Small intestine (tissue), 7 donors: ENCODE results near the gene TRNT1. TPM values are rescaled to one million over a fixed set of nuclear protein-coding genes. Genes with fewer than 3 reads are reported as not detected.

Experiments
- DNase-seq, 2 donors: peaks; one replicate each; pipeline versions ENCODE4 v3.0.0 to v3.0.0-alpha.2; 2013
- FAIRE-seq: peaks from 2 replicates; lab custom pipeline; 2012; peaks lifted over from hg19 to GRCh38; lab: Jason Lieb, UNC
- H3K27ac ChIP-seq, 3 donors: one replicate each; pipeline ENCODE4 v1.5.1; 2013; ENCODE audit warnings: low read length in 2 of 3, mild to moderate bottlenecking in 2 of 3, control low read depth in 1 of 3, inconsistent platforms in 1 of 3, low read depth in 1 of 3, moderate library complexity in 1 of 3
- H3K27me3 ChIP-seq, 3 donors: one replicate each; pipeline ENCODE4 v1.6.1; 2013; ENCODE audit warnings: low read length in 3 of 3, inconsistent platforms in 1 of 3; ENCODE audit not compliant: control insufficient read depth in 3 of 3, insufficient read depth in 3 of 3
- H3K36me3 ChIP-seq, 3 donors: one replicate each; pipeline ENCODE4 v1.6.1; 2013; ENCODE audit warnings: low read length in 3 of 3, inconsistent platforms in 1 of 3, low read depth in 1 of 3, mild to moderate bottlenecking in 1 of 3, moderate library complexity in 1 of 3; ENCODE audit not compliant: control insufficient read depth in 3 of 3, insufficient read depth in 2 of 3
- H3K4me1 ChIP-seq, 3 donors: one replicate each; pipeline ENCODE4 v1.6.1; 2013; ENCODE audit warnings: low read length in 2 of 3, inconsistent platforms in 1 of 3, low read depth in 1 of 3, mild to moderate bottlenecking in 1 of 3, moderate library complexity in 1 of 3; ENCODE audit not compliant: control insufficient read depth in 3 of 3, insufficient read depth in 2 of 3
- H3K4me3 ChIP-seq, 3 donors: one replicate each; pipeline ENCODE4 v1.5.1; 2013; ENCODE audit warnings: low read length in 3 of 3, control low read depth in 1 of 3, inconsistent platforms in 1 of 3, low read depth in 1 of 3, mild to moderate bottlenecking in 1 of 3, moderate library complexity in 1 of 3
- H3K9me3 ChIP-seq, 2 donors: one replicate each; pipeline ENCODE4 v1.6.1; 2013; ENCODE audit warnings: low read depth in 1 of 2, low read length in 1 of 2; ENCODE audit not compliant: control insufficient read depth in 2 of 2, insufficient read depth in 1 of 2
- WGBS, 3 donors: extraction: QIAGEN DNeasy Blood & Tissue Kit; methylation state at CpG; one replicate each; pipeline ENCODE4 v1.1.7; 2013; 5-methylcytosine and 5-hydroxymethylcytosine counted together
- polyA plus RNA-seq, 4 donors: library from polyadenylated mRNA; stranded (reverse) in 3 of 4; unstranded in 1 of 4; fragments of 200-250 nt in 3 of 4; fragments of 120-200 nt in 1 of 4; gene quantifications; one replicate each; pipeline versions ENCODE4 v1.2.1 to v1.2.3, GENCODE V29; 2013
- donor health status: healthy with polysubstance abuse.
- donor health status: control.
- donor health status: control.
- donor health status: Bipolar disorder and iron deficiency.
- donor health status: healthy.

The TRNT1 gene
- polyA plus RNA-seq, 4 donors, result 6.5 to 21.7 (median 11.3) TPM

DNA sequence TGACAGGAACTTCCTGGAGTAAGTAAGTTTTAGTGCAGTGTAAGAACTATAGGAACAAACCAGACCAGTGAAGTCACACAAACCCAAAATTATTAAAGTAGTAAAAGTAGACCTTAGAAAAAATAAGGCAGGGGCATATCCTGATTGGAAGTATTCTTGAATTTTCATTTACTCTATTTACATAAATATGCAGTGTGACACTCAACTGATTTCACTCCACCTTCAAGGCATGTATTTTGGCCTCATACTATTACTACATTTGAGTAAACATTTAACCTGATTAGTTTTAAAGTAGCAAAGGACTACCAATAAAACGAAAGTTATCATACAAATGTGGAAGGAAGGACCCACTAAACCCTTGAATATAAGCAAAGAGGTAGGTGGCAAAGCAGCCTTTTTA is 22.8 kb downstream of the TRNT1 start:
- FAIRE-seq (no peak), DNase-seq (no peak)
- Histone ChIP-seq H3K36me3 (peaks cover 7 to 19% (median 13%) of the 10 kb centered on the region in 3 donors), H3K4me1 (no peaks in the 10 kb centered on the region), H3K9me3 (no peaks in the 10 kb centered on the region), H3K27me3 (no peaks in the 10 kb centered on the region), H3K4me3 (no peak overlapping the region), H3K27ac (no peak overlapping the region)
- 54 to 76% (median 68%) methylated on average over 1 of the region's 1 CpG for WGBS, 3 donors

- Histone ChIP-seq H3K36me3 (peaks cover 7 to 14% (median 9%) of the 10 kb centered on the region in 3 donors), H3K4me1 (no peaks in the 10 kb centered on the region)
- FAIRE-seq, result no peak
Observed at GRCh38 chr3:3151513-3151912, 24.8 kb downstream of the TRNT1 start.

GRCh38 chr3:3154879-3155610 is 28.3 kb downstream of the TRNT1 start:
- Histone ChIP-seq H3K4me3 (no peak overlapping the region), H3K36me3 (peaks cover 11 to 21% (median 12%) of the 10 kb centered on the region in 3 donors), H3K9me3 (no peaks in the 10 kb centered on the region), H3K27me3 (no peaks in the 10 kb centered on the region), H3K4me1 (no peaks in the 10 kb centered on the region), H3K27ac (no peak overlapping the region)
- FAIRE-seq (no peak), DNase-seq (no peak)
- 93 to 95% (median 93%) methylated on average over 5 of the region's 5 CpGs for WGBS, 3 donors

More at GRCh38 chr3:3151513-3151912, 24.8 kb downstream of the TRNT1 start:
- Histone ChIP-seq H3K4me3 (no peak overlapping the region), H3K9me3 (no peaks in the 10 kb centered on the region), H3K27ac (no peak overlapping the region), H3K27me3 (no peaks in the 10 kb centered on the region)
- no peak for DNase-seq
- WGBS, 3 donors, result 66 to 79% (median 76%) methylated on average over 1 of the region's 1 CpG

DNA sequence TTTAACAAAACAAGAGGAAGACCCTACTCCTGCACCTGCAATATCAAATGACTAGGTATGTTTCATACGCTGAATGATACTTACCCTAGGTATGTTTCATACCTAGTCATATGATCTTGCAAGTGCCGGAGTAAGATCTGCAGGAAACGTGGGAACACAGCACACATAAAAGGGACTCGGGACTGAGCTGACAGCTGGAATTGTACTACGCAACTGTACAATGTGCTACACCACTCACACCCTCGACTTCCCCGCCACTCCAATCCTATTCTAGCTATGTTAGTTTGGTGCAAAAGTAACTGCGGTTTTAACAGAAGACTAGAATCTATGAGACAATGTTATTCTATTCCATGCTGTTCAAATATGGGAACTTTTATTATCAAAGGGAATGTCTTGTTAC is 30.7 kb downstream of the TRNT1 start:
- DNase-seq (no peak), FAIRE-seq (no peak)
- no peak overlapping the region for H3K4me3 ChIP-seq
- no peaks in the 10 kb centered on the region for H3K9me3 ChIP-seq
- WGBS, 3 donors, result 93 to 95% (median 94%) methylated on average over 8 of the region's 8 CpGs
- H3K27me3 ChIP-seq, result no peaks in the 10 kb centered on the region
- H3K36me3 ChIP-seq, result peaks cover 6 to 19% (median 8%) of the 10 kb centered on the region in 3 donors
- H3K4me1 ChIP-seq, result no peaks in the 10 kb centered on the region
- no peak overlapping the region for H3K27ac ChIP-seq

DNA sequence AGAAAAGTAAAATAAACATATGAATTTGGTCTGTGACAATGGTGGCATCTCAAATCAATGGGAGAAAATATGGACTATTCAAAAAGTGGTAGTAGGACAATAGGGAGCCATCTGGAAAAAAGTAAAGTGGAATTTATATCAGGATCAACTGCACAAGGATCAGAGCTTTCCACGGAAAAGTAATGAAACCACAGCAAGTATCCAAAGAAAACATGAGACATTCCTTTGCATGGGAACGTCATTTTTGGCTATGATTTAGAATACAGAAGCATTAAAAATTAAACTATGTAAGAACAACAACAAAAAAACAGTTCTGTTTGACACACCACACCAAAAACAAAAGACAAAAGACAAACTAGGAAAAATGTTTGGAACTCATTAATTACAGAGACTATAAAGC is 34.1 kb downstream of the TRNT1 start:
- FAIRE-seq (no peak), DNase-seq (no peak)
- 69 to 85% (median 84%) methylated on average over 2 of the region's 2 CpGs for WGBS, 3 donors
- Histone ChIP-seq H3K36me3 (peaks cover 3 to 26% (median 11%) of the 10 kb centered on the region in 3 donors), H3K9me3 (no peaks in the 10 kb centered on the region), H3K27me3 (no peaks in the 10 kb centered on the region), H3K4me3 (no peak overlapping the region), H3K27ac (no peak overlapping the region), H3K4me1 (no peaks in the 10 kb centered on the region)

DNA sequence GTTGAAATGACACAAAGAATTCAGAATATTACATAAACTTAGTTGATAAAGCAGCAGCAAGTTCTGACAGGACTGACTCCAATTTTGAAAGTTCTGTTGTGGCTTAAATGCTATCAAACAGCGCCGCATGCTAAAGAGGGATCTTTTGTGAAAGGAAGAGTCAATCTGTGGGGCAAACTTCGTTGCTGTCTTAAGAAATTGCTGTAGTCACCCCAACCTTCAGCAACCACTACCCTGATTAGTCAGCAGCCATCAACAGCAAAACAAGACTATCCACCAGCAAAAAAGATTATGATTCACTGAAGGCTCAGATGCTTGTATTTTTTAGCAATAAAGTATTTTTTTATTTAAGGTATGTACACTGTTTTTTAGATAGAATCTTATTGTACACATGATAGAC is 38.5 kb downstream of the TRNT1 start:
- 50 to 67% (median 60%) methylated on average over 3 of the region's 3 CpGs for WGBS, 3 donors

DNA sequence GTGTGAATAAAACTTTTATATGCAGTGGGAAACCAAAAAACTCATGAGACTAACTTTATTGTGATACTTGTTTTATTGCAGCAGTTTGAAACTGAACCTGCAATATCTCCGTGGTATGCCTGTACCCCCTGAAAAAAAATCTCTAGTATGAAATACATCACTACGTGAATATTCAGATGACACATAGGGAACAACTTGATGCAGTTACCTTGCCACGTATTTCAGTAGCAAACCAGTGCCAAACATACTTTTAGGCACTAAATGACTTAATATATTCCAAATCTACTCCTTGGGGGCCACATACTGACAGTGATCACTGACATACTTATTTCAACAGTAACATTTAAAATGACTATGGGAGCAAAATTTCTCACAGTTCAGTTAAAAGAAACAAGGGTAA is 38.9 kb downstream of the TRNT1 start:
- H3K9me3 ChIP-seq, result no peaks in the 10 kb centered on the region
- H3K36me3 ChIP-seq, result peaks cover 5 to 29% (median 12%) of the 10 kb centered on the region in 3 donors
- no peak overlapping the region for H3K27ac ChIP-seq
- H3K4me3 ChIP-seq, result no peak overlapping the region
- DNase-seq (no peak), FAIRE-seq (no peak)
- H3K27me3 ChIP-seq, result no peaks in the 10 kb centered on the region
- H3K4me1 ChIP-seq, result no peaks in the 10 kb centered on the region
- 91 to 92% (median 92%) methylated on average over 3 of the region's 3 CpGs for WGBS, 3 donors

More for the DNA sequence above, 38.5 kb downstream of the TRNT1 start:
- Histone ChIP-seq H3K4me1 (no peaks in the 10 kb centered on the region), H3K4me3 (no peak overlapping the region), H3K36me3 (peaks cover 5 to 26% (median 11%) of the 10 kb centered on the region in 3 donors), H3K9me3 (no peaks in the 10 kb centered on the region), H3K27me3 (no peaks in the 10 kb centered on the region), H3K27ac (no peak overlapping the region)
- DNase-seq (no peak), FAIRE-seq (no peak)

DNA sequence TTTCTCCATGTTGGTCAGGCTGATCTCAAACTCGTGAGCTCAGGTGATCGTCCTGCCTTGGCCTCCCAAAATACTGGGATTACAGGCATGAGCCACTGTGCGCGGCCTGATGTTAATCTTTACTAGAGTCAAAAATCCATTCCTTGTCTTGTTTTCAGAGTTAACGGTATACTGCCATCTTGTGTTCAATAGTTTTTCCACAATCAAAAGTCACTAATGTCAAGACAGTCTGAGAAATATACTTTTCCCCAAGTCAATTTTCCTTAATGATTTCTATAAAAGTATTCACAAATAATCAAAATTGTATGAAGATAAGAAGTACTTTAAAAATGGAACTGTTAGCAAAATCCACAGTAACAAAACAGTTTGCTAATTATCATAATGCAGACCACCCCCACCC is 44.3 kb downstream of the TRNT1 start:
- Histone ChIP-seq H3K4me3 (no peak overlapping the region), H3K27ac (no peak overlapping the region), H3K36me3 (peaks cover 7 to 21% (median 19%) of the 10 kb centered on the region in 3 donors), H3K4me1 (peaks cover 0 to 3% (median 2%) of the 10 kb centered on the region in 3 donors), H3K27me3 (no peaks in the 10 kb centered on the region), H3K9me3 (no peaks in the 10 kb centered on the region)
- 64 to 81% (median 75%) methylated on average over 5 of the region's 5 CpGs for WGBS, 3 donors
- FAIRE-seq, result no peak
- DNase-seq, result peak; percentile 13 to 22
